Prostate gland (tissue), 2 donors: ENCODE results near the gene KRT35.

Experiments
- POLR2A ChIP-seq: fragments of 450-650 bp; IDR thresholded peaks from one replicate; pipeline ENCODE4 v1.6.1; 2016; ENCODE audit warnings: antibody characterized with exemption, mild to moderate bottlenecking
- POLR2AphosphoS5 ChIP-seq: sonication (generic); formaldehyde crosslinking; IDR thresholded peaks from one replicate; pipeline ENCODE4 v1.6.1; 2017; ENCODE audit warnings: antibody characterized with exemption
- TF ChIP-seq, protein P1 (sequence below), 4 experiments: fragments of 200-600 bp in 2 of 4; fragments of 450-650 bp in 2 of 4; sonication (generic) in 2 of 4; IDR thresholded peaks; 1 replicate in 3 of 4; 2 replicates in 1 of 4; pipeline ENCODE4 v1.5.1; 2016 to 2019; ENCODE audit warnings: antibody characterized with exemption in 4 of 4, mild to moderate bottlenecking in 2 of 4, moderate library complexity in 2 of 4

GRCh38 chr17:41476866-41477815 lies 3.8 kb downstream of the KRT35 start:
- TF ChIP-seq, protein P1, sequence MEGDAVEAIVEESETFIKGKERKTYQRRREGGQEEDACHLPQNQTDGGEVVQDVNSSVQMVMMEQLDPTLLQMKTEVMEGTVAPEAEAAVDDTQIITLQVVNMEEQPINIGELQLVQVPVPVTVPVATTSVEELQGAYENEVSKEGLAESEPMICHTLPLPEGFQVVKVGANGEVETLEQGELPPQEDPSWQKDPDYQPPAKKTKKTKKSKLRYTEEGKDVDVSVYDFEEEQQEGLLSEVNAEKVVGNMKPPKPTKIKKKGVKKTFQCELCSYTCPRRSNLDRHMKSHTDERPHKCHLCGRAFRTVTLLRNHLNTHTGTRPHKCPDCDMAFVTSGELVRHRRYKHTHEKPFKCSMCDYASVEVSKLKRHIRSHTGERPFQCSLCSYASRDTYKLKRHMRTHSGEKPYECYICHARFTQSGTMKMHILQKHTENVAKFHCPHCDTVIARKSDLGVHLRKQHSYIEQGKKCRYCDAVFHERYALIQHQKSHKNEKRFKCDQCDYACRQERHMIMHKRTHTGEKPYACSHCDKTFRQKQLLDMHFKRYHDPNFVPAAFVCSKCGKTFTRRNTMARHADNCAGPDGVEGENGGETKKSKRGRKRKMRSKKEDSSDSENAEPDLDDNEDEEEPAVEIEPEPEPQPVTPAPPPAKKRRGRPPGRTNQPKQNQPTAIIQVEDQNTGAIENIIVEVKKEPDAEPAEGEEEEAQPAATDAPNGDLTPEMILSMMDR (IDR thresholded peaks at IDR 0.05): no peak
- TF ChIP-seq POLR2A (no peak), POLR2AphosphoS5 (no peak)
